ENCODE measurements around the gene PAXX.

The PAXX gene

GRCh38 chr9:136991993-136992818 lies at the start of gene PAXX:
Gene PAXX, plus strand, starts transcription at chr9:136992422. Its CDS starts 22 bp downstream, at chr9:136992444.
- DNase-seq: no peak

GRCh38 chr9:136942881-136943230 lies 49.4 kb upstream of the PAXX start:
- no peak for DNase-seq

- DNase-seq: no peak
Measured at GRCh38 chr9:136943291-136944211, 48.7 kb upstream of the PAXX start.

GRCh38 chr9:136944212-136944518 lies 48.1 kb upstream of the PAXX start:
- DNase-seq: no peak

GRCh38 chr9:136944519-136945332 lies 47.5 kb upstream of the PAXX start, which contains the start of the genes C8G and FBXW5:
Gene C8G, plus strand, starts transcription at chr9:136945243. Its CDS starts 78 bp downstream, at chr9:136945321.
Gene FBXW5, minus strand, starts transcription at chr9:136944738. Its CDS starts 655 bp downstream, at chr9:136944083.
- peak; percentile 44 for DNase-seq

- no peak for DNase-seq
Measured at GRCh38 chr9:136945333-136946227, 46.6 kb upstream of the PAXX start.

- DNase-seq: no peak
Measured at GRCh38 chr9:136946228-136947027, 45.8 kb upstream of the PAXX start.

- no peak for DNase-seq
Measured at GRCh38 chr9:136947028-136947891, 45.0 kb upstream of the PAXX start.

GRCh38 chr9:136947955-136948510 lies 44.2 kb upstream of the PAXX start:
- DNase-seq: no peak

- DNase-seq: no peak
Measured at GRCh38 chr9:136949239-136949816, 42.9 kb upstream of the PAXX start.

- DNase-seq: peak; percentile 73
Measured at GRCh38 chr9:136949817-136950655, 42.2 kb upstream of the PAXX start.

GRCh38 chr9:136950656-136951276 lies 41.5 kb upstream of the PAXX start:
- DNase-seq: no peak

- no peak for DNase-seq
Measured at GRCh38 chr9:136951541-136952320, 40.5 kb upstream of the PAXX start, which contains the start of gene LCN12. Gene LCN12, plus strand, starts transcription at chr9:136952273. Its CDS starts 55 bp downstream, at chr9:136952328.

GRCh38 chr9:136952321-136952850 lies 39.8 kb upstream of the PAXX start:
- no peak for DNase-seq

- DNase-seq: no peak
Measured at GRCh38 chr9:136952876-136953770, 39.1 kb upstream of the PAXX start.

All from NCI-H2081 treated with DMSO at 0.1 percent for 48 hours (cell line).